ENCODE measurements around the gene NPAS1. TPM values are rescaled to one million over a fixed set of nuclear protein-coding genes. Genes with fewer than 3 reads are reported as not detected.
A peak's percentile ranks its signal among the peaks of the same experiment; 100 is the strongest.

The NPAS1 gene
- total RNA-seq, 4 donors from 2014 or later, result not detected

DNA sequence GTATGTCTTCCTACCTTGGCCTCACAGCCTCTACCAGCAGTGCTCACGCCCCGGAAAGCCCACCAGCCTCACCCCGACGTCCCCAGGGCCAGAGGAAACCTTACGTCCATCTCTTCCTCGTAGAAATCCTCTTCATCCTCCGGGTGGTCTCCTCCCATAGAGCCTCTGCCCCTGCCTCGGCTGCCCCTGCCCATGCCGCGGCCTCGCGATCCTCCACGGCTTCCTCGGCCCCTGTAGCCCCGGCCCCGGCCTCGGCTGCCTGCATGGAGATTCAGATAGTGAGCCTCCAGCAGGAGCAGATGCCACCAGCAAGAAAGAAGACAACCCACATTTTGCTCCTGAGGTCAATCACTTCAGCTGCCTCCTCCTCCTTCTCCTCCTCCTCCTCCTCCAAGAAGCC is 66.6 kb downstream of the NPAS1 start:
- no peak overlapping the region for H3K4me3 ChIP-seq
- peaks cover 0 to 8% (median 2%) of the 10 kb centered on the region in 4 donors for H3K4me1 ChIP-seq
- no peaks in the 10 kb centered on the region for H3K27me3 ChIP-seq
- peaks cover 0 to 77% (median 0%) of the 10 kb centered on the region in 3 donors for H3K36me3 ChIP-seq
- no peak overlapping the region for H3K27ac ChIP-seq
- H3K9me3 ChIP-seq, result no peaks in the 10 kb centered on the region
- no peak for TF ChIP-seq POLR2A (IDR thresholded peaks at IDR 0.05)
- TF ChIP-seq, protein P1, sequence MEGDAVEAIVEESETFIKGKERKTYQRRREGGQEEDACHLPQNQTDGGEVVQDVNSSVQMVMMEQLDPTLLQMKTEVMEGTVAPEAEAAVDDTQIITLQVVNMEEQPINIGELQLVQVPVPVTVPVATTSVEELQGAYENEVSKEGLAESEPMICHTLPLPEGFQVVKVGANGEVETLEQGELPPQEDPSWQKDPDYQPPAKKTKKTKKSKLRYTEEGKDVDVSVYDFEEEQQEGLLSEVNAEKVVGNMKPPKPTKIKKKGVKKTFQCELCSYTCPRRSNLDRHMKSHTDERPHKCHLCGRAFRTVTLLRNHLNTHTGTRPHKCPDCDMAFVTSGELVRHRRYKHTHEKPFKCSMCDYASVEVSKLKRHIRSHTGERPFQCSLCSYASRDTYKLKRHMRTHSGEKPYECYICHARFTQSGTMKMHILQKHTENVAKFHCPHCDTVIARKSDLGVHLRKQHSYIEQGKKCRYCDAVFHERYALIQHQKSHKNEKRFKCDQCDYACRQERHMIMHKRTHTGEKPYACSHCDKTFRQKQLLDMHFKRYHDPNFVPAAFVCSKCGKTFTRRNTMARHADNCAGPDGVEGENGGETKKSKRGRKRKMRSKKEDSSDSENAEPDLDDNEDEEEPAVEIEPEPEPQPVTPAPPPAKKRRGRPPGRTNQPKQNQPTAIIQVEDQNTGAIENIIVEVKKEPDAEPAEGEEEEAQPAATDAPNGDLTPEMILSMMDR (IDR thresholded peaks at IDR 0.05), result no peak
- DNase-seq, result no peak

DNA sequence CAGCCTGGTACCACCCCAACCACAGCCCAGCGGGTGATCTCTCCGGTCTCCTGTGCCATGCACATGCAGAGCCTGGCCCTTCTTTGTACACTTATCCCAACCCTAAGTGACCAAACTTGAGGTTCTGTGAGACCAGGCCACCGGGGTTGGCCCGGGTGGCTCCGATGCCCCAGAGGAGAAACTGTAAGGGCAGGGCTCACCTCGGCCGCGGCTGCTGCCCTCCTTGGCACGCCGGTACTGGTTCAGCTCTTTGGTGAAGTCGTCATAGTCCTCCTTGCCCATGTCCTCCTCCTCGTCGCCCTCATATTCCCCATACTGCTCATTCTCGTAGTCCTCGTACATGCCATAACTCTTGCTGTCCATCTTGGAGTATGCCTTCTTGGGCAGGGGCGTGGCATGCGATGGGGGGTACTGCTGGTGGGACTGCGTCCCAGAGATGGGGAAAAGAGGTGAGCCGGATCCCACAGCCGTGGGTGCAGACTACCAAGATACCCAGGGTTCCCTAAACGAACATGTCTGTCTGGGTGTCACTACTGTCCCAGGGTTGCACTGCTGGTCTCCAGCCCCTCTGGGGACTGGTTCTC is 70.2 kb downstream of the NPAS1 start:
- Histone ChIP-seq H3K27me3 (no peaks in the 10 kb centered on the region), H3K27ac (peak overlapping the region in 3 of 4 donors; percentile 80 to 94 (median 88)), H3K9me3 (no peaks in the 10 kb centered on the region), H3K4me3 (no peak overlapping the region), H3K4me1 (peaks cover 6 to 17% (median 11%) of the 10 kb centered on the region in 4 donors), H3K36me3 (peaks cover 0 to 69% (median 0%) of the 10 kb centered on the region in 3 donors)
- TF ChIP-seq POLR2A (IDR thresholded peaks at IDR 0.05), result no peak
- TF ChIP-seq, protein P1 (IDR thresholded peaks at IDR 0.05), result no peak
- no peak for DNase-seq

DNA sequence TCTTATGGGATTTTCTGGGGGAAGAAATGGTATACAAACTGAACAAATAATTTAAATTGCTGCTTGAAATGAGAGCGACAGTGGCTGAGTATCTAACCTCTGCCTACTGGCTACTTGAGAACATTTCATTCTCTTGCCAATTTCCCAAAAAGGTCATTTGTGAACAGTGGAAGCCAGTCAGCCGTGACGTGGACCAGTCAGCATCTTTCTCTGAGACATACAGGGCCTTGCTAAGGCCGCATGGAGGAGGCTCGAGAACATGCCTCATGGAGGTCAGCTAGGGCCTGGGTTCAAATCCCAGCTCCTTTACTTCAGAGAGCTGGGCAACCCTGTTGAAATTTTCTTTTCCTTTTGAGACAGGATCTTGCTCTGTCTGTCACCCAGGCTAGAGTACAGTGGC is 73.6 kb downstream of the NPAS1 start:
- no peaks in the 10 kb centered on the region for H3K9me3 ChIP-seq
- TF ChIP-seq, protein P1 (IDR thresholded peaks at IDR 0.05), result no peak
- no peak for TF ChIP-seq POLR2A (IDR thresholded peaks at IDR 0.05)
- H3K4me3 ChIP-seq, result no peak overlapping the region
- H3K27ac ChIP-seq, result peak overlapping the region; percentile 75 to 98 (median 90)
- peaks cover 11 to 48% (median 18%) of the 10 kb centered on the region in 4 donors for H3K4me1 ChIP-seq
- peak in 1 of 3 donors; percentile 40 for DNase-seq
- H3K27me3 ChIP-seq, result no peaks in the 10 kb centered on the region
- peaks cover 0 to 39% (median 0%) of the 10 kb centered on the region in 3 donors for H3K36me3 ChIP-seq

DNA sequence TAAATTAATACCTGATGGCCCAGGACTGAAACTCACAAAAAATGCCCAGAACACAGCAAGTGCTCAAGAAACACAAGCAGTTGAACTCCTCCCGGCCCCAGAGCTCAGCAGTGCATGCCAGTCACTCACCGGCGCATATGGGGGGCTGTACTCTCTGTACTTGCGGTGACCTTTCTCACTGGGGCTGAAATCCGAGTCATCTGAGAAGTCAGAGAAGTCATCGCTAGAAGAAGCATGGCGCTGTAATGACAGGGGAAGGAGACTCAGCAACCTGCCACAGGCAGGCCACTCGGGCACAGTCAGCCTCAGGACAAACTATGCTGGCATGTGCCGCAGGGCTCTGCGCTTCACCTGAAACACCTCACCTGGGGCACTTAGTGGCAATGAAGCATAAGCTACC is 74.2 kb downstream of the NPAS1 start:
- peak in 2 of 3 donors; percentile 70 to 73 for DNase-seq
- no peak overlapping the region for H3K4me3 ChIP-seq
- no peak for TF ChIP-seq POLR2A (IDR thresholded peaks at IDR 0.05)
- peaks cover 11 to 54% (median 18%) of the 10 kb centered on the region in 4 donors for H3K4me1 ChIP-seq
- peaks cover 0 to 39% (median 0%) of the 10 kb centered on the region in 3 donors for H3K36me3 ChIP-seq
- H3K27me3 ChIP-seq, result no peaks in the 10 kb centered on the region
- H3K27ac ChIP-seq, result peak overlapping the region; percentile 75 to 98 (median 90)
- H3K9me3 ChIP-seq, result no peaks in the 10 kb centered on the region

DNA sequence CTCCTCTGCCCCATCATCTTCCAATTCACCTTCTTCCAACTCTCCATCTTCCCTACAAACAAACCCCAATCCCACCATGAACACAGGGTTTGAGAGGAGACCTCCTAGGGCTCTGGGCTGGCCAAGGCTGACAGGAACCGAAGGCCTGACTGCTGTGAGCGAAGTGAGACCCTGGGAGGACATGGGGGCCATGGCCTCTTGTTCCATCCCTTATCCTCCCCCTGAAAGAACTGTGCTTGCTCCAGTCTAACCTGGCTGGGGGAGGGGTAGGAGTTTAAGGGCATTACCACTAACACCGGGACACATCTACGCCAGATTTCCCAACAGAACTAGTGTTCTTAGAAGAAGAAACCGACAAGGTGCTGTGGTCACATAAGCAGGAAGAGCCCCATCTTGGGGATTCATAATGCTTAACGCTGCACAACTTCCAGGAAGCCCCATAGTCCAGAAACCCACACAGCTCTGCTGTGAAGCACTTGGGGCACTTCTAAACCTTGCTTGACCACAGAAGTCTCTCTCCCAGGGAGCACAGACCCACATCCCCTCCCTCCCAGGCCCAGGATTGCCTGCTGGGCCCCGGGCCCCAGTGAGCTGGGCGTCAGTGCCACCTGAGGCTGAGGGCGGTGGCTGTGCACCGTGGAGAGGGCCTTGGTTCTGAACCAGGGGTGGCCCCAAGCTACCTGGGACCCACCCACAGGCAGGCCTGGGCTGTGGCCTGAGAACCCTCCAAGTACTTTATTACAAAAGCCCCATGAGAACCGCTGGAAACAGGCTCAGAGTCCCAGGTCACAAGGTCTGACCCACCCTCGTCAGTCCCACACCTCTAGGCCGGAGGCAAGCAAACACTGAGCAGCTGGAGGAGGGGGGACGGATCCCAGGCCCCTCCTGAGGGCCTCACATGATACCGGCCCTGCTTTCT is 75.2 kb downstream of the NPAS1 start:
- TF ChIP-seq, protein P1 (IDR thresholded peaks at IDR 0.05), result no peak
- TF ChIP-seq POLR2A (IDR thresholded peaks at IDR 0.05), result peak in 1 of 2 donors; percentile 9
- Histone ChIP-seq H3K36me3 (peaks cover 0 to 35% (median 0%) of the 10 kb centered on the region in 3 donors), H3K4me3 (peak overlapping the region in 2 of 4 donors; percentile 5 to 20), H3K27me3 (no peaks in the 10 kb centered on the region), H3K27ac (peak overlapping the region; percentile 75 to 98 (median 90)), H3K9me3 (no peaks in the 10 kb centered on the region), H3K4me1 (peaks cover 11 to 53% (median 17%) of the 10 kb centered on the region in 4 donors)
- peak in 2 of 3 donors; percentile 65 to 77 for DNase-seq

Other genes with a start within 250 kb of the NPAS1 start
- 10 to 100 TPM; 19.8 to 34.7 (median 31.2) TPM for gene SLC1A5, start 231.2 kb upstream of the NPAS1 start, total RNA-seq
- 10 to 100 TPM; 56.9 to 83.6 (median 64.5) TPM for gene AP2S1, start 169.0 kb upstream of the NPAS1 start, total RNA-seq
- gene ARHGAP35, start 158.8 kb upstream of the NPAS1 start, total RNA-seq, result 100 to 1,000 TPM in 1 of 4 donors, 10 to 100 TPM in 3; 41.3 to 100 (median 85.4) TPM
- gene TMEM160, start 28.8 kb downstream of the NPAS1 start, total RNA-seq, result 10 to 100 TPM; 17.7 to 52.7 (median 29.3) TPM
- 10 to 100 TPM; 24.7 to 61.9 (median 42.4) TPM for gene ZC3H4, start 93.9 kb downstream of the NPAS1 start, total RNA-seq
- 10 to 100 TPM; 35.9 to 73.4 (median 40.3) TPM for gene SAE1, start 111.0 kb downstream of the NPAS1 start, total RNA-seq
- gene BBC3, start 211.4 kb downstream of the NPAS1 start, total RNA-seq, result 10 to 100 TPM in 1 of 4 donors, 1 to 10 TPM in 3; 4.1 to 10.0 (median 5.5) TPM
- gene CCDC9, start 236.7 kb downstream of the NPAS1 start, total RNA-seq, result 100 to 1,000 TPM in 1 of 4 donors, 10 to 100 TPM in 3; 12.1 to 104 (median 35.8) TPM

Data from Peyer's patch (tissue), 4 donors.